GM12873 (cell line): ENCODE data around the gene COX7B2.

ENCODE experiments used
- TF ChIP-seq, protein P1 (sequence below): IDR thresholded peaks from 2 replicates; pipeline ENCODE4 v1.5.1; 2012; ENCODE audit warnings: low read depth, mild to moderate bottlenecking, moderate library complexity, low read length, control low read depth; ENCODE audit not compliant: insufficient read depth; ENCODE audit errors: missing control alignments

The COX7B2 gene

DNA sequence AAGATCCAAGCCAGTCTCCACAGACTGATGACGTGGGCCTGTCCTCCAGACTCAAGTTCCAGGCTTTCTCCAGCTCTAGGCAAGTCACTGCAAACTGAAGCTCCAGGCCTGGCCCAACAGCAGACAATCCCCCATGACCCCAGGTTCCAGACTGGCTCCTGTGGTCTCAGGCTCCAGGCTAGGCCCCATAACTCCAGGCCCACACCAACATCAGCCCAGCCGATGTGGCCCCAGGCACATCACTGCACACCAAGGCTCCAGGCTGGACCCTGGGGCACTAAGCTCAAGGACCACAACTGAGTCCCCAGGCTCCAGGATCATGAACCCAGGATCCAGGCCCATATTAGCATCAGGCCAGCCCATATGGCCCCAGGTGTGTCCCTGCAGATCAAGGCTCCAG is 143.6 kb downstream of the COX7B2 start:
- TF ChIP-seq, protein P1, sequence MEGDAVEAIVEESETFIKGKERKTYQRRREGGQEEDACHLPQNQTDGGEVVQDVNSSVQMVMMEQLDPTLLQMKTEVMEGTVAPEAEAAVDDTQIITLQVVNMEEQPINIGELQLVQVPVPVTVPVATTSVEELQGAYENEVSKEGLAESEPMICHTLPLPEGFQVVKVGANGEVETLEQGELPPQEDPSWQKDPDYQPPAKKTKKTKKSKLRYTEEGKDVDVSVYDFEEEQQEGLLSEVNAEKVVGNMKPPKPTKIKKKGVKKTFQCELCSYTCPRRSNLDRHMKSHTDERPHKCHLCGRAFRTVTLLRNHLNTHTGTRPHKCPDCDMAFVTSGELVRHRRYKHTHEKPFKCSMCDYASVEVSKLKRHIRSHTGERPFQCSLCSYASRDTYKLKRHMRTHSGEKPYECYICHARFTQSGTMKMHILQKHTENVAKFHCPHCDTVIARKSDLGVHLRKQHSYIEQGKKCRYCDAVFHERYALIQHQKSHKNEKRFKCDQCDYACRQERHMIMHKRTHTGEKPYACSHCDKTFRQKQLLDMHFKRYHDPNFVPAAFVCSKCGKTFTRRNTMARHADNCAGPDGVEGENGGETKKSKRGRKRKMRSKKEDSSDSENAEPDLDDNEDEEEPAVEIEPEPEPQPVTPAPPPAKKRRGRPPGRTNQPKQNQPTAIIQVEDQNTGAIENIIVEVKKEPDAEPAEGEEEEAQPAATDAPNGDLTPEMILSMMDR, result no peak

DNA sequence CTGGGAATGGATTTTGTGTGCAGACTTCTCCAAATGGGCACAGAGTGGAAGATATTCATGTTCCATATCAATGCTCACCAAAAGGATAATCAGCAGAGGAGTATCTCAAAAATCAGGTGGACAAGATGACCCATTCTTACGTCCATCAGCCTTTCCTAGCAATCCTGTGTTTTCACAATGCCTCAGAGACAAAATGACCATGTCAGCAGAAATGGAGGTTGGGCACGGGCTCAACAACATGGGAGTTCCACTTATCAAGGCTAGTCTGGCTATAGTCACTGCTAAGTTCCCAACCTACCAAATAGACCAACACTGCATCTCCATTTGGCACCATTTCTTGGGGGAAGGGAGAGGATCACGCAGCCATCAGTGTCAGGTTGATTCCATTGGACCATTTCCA is 179.0 kb downstream of the COX7B2 start:
- TF ChIP-seq, protein P1, result no peak

DNA sequence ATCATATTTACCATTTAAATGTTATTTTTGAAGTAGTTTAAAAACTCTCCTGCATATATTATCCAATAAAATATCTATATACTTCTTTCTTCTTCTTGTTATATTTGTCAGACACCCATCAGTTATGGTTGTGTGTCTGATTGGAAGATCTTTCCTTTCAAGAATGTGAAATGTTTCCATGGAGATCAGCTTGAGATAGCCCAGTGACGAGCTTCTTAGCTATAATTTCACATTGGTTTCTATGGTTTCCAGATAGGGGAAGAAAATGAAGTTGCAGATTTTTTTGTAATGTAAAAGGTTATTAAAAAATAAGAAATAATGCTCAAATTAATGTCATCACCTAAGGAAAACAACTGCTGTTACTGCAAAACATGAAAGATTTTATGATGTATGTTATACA is 189.0 kb downstream of the COX7B2 start:
- TF ChIP-seq, protein P1, result no peak

DNA sequence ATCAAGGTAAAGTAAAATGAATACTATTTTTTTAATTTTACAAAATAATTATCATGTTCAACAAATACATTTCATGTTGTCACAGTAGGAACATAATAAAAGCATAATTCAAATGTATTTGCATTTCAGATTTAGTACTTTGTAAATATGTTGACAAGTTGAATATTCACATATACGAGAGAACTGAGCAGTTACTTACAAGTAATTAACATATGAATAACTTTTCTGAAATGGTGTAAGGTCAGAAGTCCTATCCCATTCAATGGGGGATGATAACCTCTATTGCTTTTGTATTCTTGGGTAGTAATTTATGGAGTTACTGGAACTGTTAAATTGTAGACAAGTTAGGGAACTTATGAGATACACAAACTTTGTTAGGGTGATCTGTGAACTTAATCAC is 191.1 kb downstream of the COX7B2 start:
- TF ChIP-seq, protein P1, result no peak

DNA sequence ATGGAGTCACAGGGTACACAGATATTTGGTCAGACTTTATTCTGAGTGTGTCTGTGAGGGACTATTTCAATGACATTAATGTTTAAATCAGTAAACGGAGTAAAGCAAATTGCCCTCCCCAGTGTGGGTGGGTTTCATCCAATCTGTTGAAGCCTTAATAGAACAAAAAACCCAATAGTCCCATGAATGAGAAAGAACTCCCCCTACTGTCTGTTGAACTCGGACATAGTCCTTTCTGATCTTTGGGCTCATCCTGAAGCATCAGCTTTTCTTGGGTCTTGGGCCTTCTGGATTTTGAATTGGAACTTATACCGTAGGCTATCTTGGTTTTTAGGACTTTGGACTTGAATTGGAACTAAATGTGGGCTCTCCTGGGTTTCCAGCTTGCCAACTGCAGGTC is 193.6 kb downstream of the COX7B2 start:
- TF ChIP-seq, protein P1, result no peak

DNA sequence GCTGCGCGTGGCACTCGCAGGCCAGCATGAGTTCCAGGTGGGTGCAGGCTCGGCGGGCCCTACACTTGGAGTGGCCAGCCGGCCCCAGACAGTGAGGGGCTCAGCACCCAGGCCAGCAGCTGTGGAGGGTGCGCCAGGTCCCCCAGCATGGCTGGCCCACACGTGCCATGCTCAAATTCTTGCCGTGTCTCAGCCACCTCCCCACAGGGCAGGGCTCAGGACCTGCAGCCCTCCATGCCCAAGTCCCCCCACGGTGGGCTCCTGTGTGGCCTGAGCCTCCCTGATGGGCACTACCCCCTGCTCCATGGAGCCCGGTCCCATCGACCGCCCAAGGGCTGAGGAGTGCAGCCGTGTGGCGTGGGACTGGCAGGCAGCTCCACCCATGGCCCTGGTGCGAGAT is 210.2 kb downstream of the COX7B2 start:
- TF ChIP-seq, protein P1, result no peak
